Stomach (tissue), 9 donors: Measurements from ENCODE around the gene ICAM2. TPM values are rescaled to one million over a fixed set of nuclear protein-coding genes. Genes with fewer than 3 reads are reported as not detected.

Source experiments
- DNase-seq, 2 donors: peaks; one replicate each; pipeline versions ENCODE4 v3.0.0 to v3.0.0-alpha.2; 2013 to 2019
- H3K27ac ChIP-seq, 5 donors: fragments of 200-600 bp in 4 of 5; sonication (generic) in 4 of 5; one replicate each; pipeline ENCODE4 v1.5.1; 2013 to 2019; ENCODE audit warnings: mild to moderate bottlenecking in 1 of 5, moderate library complexity in 1 of 5
- H3K27me3 ChIP-seq, 3 donors: fragments of 200-600 bp; sonication (generic); one replicate each; pipeline ENCODE4 v1.5.1; 2017 to 2019; ENCODE audit warnings: mixed run types in 1 of 3
- H3K36me3 ChIP-seq, 4 donors: fragments of 200-600 bp; sonication (generic); 1 replicate in 3 of 4; 2 replicates in 1 of 4; pipeline ENCODE4 v1.5.1; 2016 to 2019
- H3K4me1 ChIP-seq, 4 donors: fragments of 200-600 bp; sonication (generic); one replicate each; pipeline ENCODE4 v1.5.1; 2016 to 2019
- H3K4me3 ChIP-seq, 4 donors: fragments of 200-600 bp; sonication (generic) in 3 of 4; one replicate each; pipeline ENCODE4 v1.5.1; 2016 to 2019; ENCODE audit warnings: mild to moderate bottlenecking in 1 of 4
- H3K9me3 ChIP-seq, 4 donors: fragments of 200-600 bp; sonication (generic); one replicate each; pipeline ENCODE4 v1.5.1; 2016 to 2019
- CTCF ChIP-seq, 7 experiments: fragments of 450-650 bp in 4 of 7; fragments of 200-600 bp in 3 of 7; sonication (generic) in 3 of 7; IDR thresholded peaks; one replicate each; pipeline ENCODE4 v1.5.1; 2016 to 2019; ENCODE audit warnings: antibody characterized with exemption in 7 of 7, control low read depth in 2 of 7, mild to moderate bottlenecking in 1 of 7
- EP300 ChIP-seq: sonication (generic); formaldehyde crosslinking; IDR thresholded peaks from one replicate; pipeline ENCODE4 v1.6.1; 2017; ENCODE audit warnings: antibody characterized with exemption
- POLR2A ChIP-seq, 4 donors: fragments of 450-650 bp; IDR thresholded peaks; one replicate each; pipeline ENCODE4 v1.6.1; 2016; ENCODE audit warnings: antibody characterized with exemption in 4 of 4, control low read depth in 2 of 4, mild to moderate bottlenecking in 1 of 4, moderate library complexity in 1 of 4
- POLR2AphosphoS5 ChIP-seq, 3 donors: sonication (generic); formaldehyde crosslinking; IDR thresholded peaks; one replicate each; pipeline ENCODE4 v1.6.1; 2016; ENCODE audit warnings: antibody characterized with exemption in 3 of 3
- WGBS, 5 donors: extraction: QIAGEN DNeasy Blood & Tissue Kit in 3 of 5; methylation state at CpG; one replicate each; pipeline versions ENCODE4 v1.1.5 to v1.1.7; 2013 to 2018; 5-methylcytosine and 5-hydroxymethylcytosine counted together
- intact Hi-C: fragments of 100-400 bp; cut with DNase I; formaldehyde crosslinking; loops from one replicate; pipeline ENCODE4 v1.15.1; 2023; ENCODE audit warnings: low total_unique reads
- polyA plus RNA-seq, 3 donors: library from polyadenylated mRNA; stranded (reverse); fragments of 200-250 nt; gene quantifications; one replicate each; pipeline ENCODE4 v1.2.3, GENCODE V29; 2013
- total RNA-seq, 5 donors: library from RNA; depleted of rRNA; stranded (reverse); fragments of >200 nt; gene quantifications; one replicate each; pipeline versions ENCODE4 v1.1.0 to v1.2.3, GENCODE V29; 2014 to 2016
- donor health status: healthy with polysubstance abuse.
- donor health status: Bipolar disorder and iron deficiency.
- donor health status: healthy.

Gene ICAM2
- total and polyA plus RNA-seq, 8 donors = 4.7 to 25.3 (median 10.7) TPM; not detected in 2

- WGBS, 5 donors = 84 to 87% (median 86%) methylated on average over 12 to 13 of the region's 13 CpGs
- no peaks in the 10 kb centered on the region for H3K27me3 ChIP-seq
- H3K9me3 ChIP-seq = no peaks in the 10 kb centered on the region
- H3K4me3 ChIP-seq = no peak overlapping the region
- peaks cover 0 to 13% (median 7%) of the 10 kb centered on the region in 4 donors for H3K4me1 ChIP-seq
- TF ChIP-seq POLR2A (IDR thresholded peaks at IDR 0.05) = no peak
- TF ChIP-seq CTCF (IDR thresholded peaks at IDR 0.05) = no peak
- TF ChIP-seq EP300 = no peak
- no peak for TF ChIP-seq POLR2AphosphoS5 (IDR thresholded peaks at IDR 0.05)
- peaks cover 79 to 99% (median 96%) of the 10 kb centered on the region in 4 donors for H3K36me3 ChIP-seq
- intact Hi-C loops = loop anchor here (10.0 kb wide), 1 partner anchor 240 kb away; no protein-coding TSS in a partner anchor
- no peak for DNase-seq
- no peak overlapping the region for H3K27ac ChIP-seq
Measured at GRCh38 chr17:64045176-64045575, 24.7 kb upstream of the ICAM2 start.

GRCh38 chr17:64042700-64043485 is 22.5 kb upstream of the ICAM2 start:
- no peak overlapping the region for H3K27ac ChIP-seq
- TF ChIP-seq POLR2AphosphoS5 (IDR thresholded peaks at IDR 0.05) (no peak), EP300 (no peak), POLR2A (IDR thresholded peaks at IDR 0.05) (no peak), CTCF (IDR thresholded peaks at IDR 0.05) (no peak)
- WGBS, 5 donors = 77 to 93% (median 84%) methylated on average over 10 to 12 of the region's 12 CpGs
- H3K4me3 ChIP-seq = no peak overlapping the region
- H3K27me3 ChIP-seq = no peaks in the 10 kb centered on the region
- no peak for DNase-seq
- peaks cover 64 to 94% (median 89%) of the 10 kb centered on the region in 4 donors for H3K36me3 ChIP-seq
- intact Hi-C loops = loop anchor here (10.0 kb wide), 1 partner anchor 242 kb away; no protein-coding TSS in a partner anchor
- no peaks in the 10 kb centered on the region for H3K9me3 ChIP-seq
- peaks cover 0 to 18% (median 8%) of the 10 kb centered on the region in 4 donors for H3K4me1 ChIP-seq

- Histone ChIP-seq H3K4me1 (peaks cover 0 to 18% (median 8%) of the 10 kb centered on the region in 4 donors), H3K27me3 (no peaks in the 10 kb centered on the region), H3K36me3 (peaks cover 55 to 91% (median 83%) of the 10 kb centered on the region in 4 donors), H3K27ac (no peak overlapping the region), H3K4me3 (no peak overlapping the region), H3K9me3 (no peaks in the 10 kb centered on the region)
- 57 to 79% (median 66%) methylated on average over 8 to 11 of the region's 11 CpGs for WGBS, 5 donors
- DNase-seq = no peak
- no peak for TF ChIP-seq CTCF (IDR thresholded peaks at IDR 0.05)
- no peak for TF ChIP-seq POLR2AphosphoS5 (IDR thresholded peaks at IDR 0.05)
- intact Hi-C loops = loop anchor here (10.0 kb wide), 1 partner anchor 243 kb away; no protein-coding TSS in a partner anchor
Measured at GRCh38 chr17:64041912-64042311, 21.5 kb upstream of the ICAM2 start.

GRCh38 chr17:64040206-64040605 is 19.8 kb upstream of the ICAM2 start:
- H3K27me3 ChIP-seq = no peaks in the 10 kb centered on the region
- no peak overlapping the region for H3K27ac ChIP-seq
- peaks cover 38 to 75% (median 68%) of the 10 kb centered on the region in 4 donors for H3K36me3 ChIP-seq
- no peak overlapping the region for H3K4me3 ChIP-seq
- intact Hi-C loops = loop anchor here (10.0 kb wide), 1 partner anchor 245 kb away; no protein-coding TSS in a partner anchor
- peak; percentile 39 to 60 for DNase-seq
- TF ChIP-seq POLR2A (IDR thresholded peaks at IDR 0.05) = no peak
- no peak for TF ChIP-seq POLR2AphosphoS5 (IDR thresholded peaks at IDR 0.05)
- TF ChIP-seq CTCF (IDR thresholded peaks at IDR 0.05) = no peak
- no peak for TF ChIP-seq EP300
- no peaks in the 10 kb centered on the region for H3K9me3 ChIP-seq
- peaks cover 0 to 18% (median 8%) of the 10 kb centered on the region in 4 donors for H3K4me1 ChIP-seq
- WGBS, 5 donors = 38 to 51% (median 47%) methylated on average over 6 of the region's 6 CpGs
